ENCODE data around the gene KRT27.

- TF ChIP-seq CTCF (conservative IDR thresholded peaks at IDR 0.05; ENCODE audit: low read length) (no peak), EZH2phosphoT487 (IDR thresholded peaks at IDR 0.05; ENCODE audit: borderline replicate concordance, low read depth, low read length) (no peak)
Measured at GRCh38 chr17:40810494-40810893, 28.1 kb upstream of the KRT27 start.

Measured in OCI-LY7 (cell line).